Liver (tissue), 9 donors: ENCODE data around the gene ERC2. TPM values are rescaled to one million over a fixed set of nuclear protein-coding genes. Genes with fewer than 3 reads are reported as not detected.

Experiments
- DNase-seq: peaks from one replicate; pipeline ENCODE4 v3.0.0-alpha.2; 2017; ENCODE audit warnings: low spot score
- H3K27ac ChIP-seq, 2 donors: one replicate each; pipeline ENCODE4 v1.7.0; 2013; ENCODE audit warnings: inconsistent platforms in 2 of 2, low read length in 2 of 2, control low read depth in 1 of 2, low read depth in 1 of 2, mild to moderate bottlenecking in 1 of 2
- H3K27me3 ChIP-seq, 4 donors: one replicate each; pipeline versions ENCODE4 v1.6.1 to v1.7.0; 2013; ENCODE audit warnings: low read length in 3 of 4, inconsistent platforms in 1 of 4, mild to moderate bottlenecking in 1 of 4, moderate library complexity in 1 of 4; ENCODE audit not compliant: control insufficient read depth in 4 of 4, insufficient read depth in 4 of 4
- H3K36me3 ChIP-seq, 4 donors: one replicate each; pipeline versions ENCODE4 v1.6.1 to v1.7.0; 2013; ENCODE audit warnings: low read length in 3 of 4, mild to moderate bottlenecking in 3 of 4, low read depth in 1 of 4, moderate library complexity in 1 of 4; ENCODE audit not compliant: control insufficient read depth in 4 of 4, insufficient read depth in 3 of 4
- H3K4me1 ChIP-seq, 4 donors: one replicate each; pipeline versions ENCODE4 v1.6.1 to v1.7.0; 2013; ENCODE audit warnings: low read length in 3 of 4, mild to moderate bottlenecking in 3 of 4, moderate library complexity in 1 of 4; ENCODE audit not compliant: control insufficient read depth in 4 of 4, insufficient read depth in 4 of 4
- H3K4me3 ChIP-seq, 3 donors: one replicate each; pipeline versions ENCODE4 v1.6.1 to v1.7.0; 2013; ENCODE audit warnings: low read length in 3 of 3, control low read depth in 1 of 3, low read depth in 1 of 3, mild to moderate bottlenecking in 1 of 3
- H3K9ac ChIP-seq, 2 donors: one replicate each; pipeline ENCODE4 v1.7.0; 2013; ENCODE audit warnings: low read length in 2 of 2, mild to moderate bottlenecking in 2 of 2, moderate library complexity in 2 of 2, control low read depth in 1 of 2, low read depth in 1 of 2
- H3K9me3 ChIP-seq, 4 donors: one replicate each; pipeline versions ENCODE4 v1.6.1 to v1.7.0; 2013; ENCODE audit warnings: low read length in 3 of 4; ENCODE audit not compliant: control insufficient read depth in 4 of 4
- EGR1 ChIP-seq, 2 donors: IDR thresholded peaks; 2 replicates each; pipeline ENCODE4 v1.6.1; 2016 to 2018; ENCODE audit warnings: antibody characterized with exemption in 2 of 2, low read depth in 2 of 2
- FOXA1 ChIP-seq: IDR thresholded peaks from 2 replicates; pipeline ENCODE4 v1.6.1; 2016; ENCODE audit warnings: antibody characterized with exemption
- FOXA2 ChIP-seq: IDR thresholded peaks from 2 replicates; pipeline ENCODE4 v1.6.1; 2016; ENCODE audit warnings: antibody characterized with exemption
- GABPA ChIP-seq, 2 donors: IDR thresholded peaks in 1 of 2; conservative IDR thresholded peaks in 1 of 2; 2 replicates each; pipeline ENCODE4 v1.6.1; 2016; ENCODE audit warnings: antibody characterized with exemption in 2 of 2, mild to moderate bottlenecking in 1 of 2, moderate library complexity in 1 of 2
- HNF4A ChIP-seq, 2 donors: conservative IDR thresholded peaks; 2 replicates each; pipeline ENCODE4 v1.6.1; 2016; ENCODE audit warnings: antibody characterized with exemption in 2 of 2, mild to moderate bottlenecking in 2 of 2
- HNF4G ChIP-seq: IDR thresholded peaks from 2 replicates; pipeline ENCODE4 v1.6.1; 2016; ENCODE audit warnings: antibody characterized with exemption
- NR2F2 ChIP-seq: IDR thresholded peaks from 2 replicates; pipeline ENCODE4 v1.6.1; 2016; ENCODE audit warnings: antibody characterized with exemption
- RAD21 ChIP-seq, 2 donors: IDR thresholded peaks; 2 replicates each; pipeline ENCODE4 v1.6.1; 2016; ENCODE audit warnings: antibody characterized with exemption in 2 of 2, mild to moderate bottlenecking in 2 of 2
- REST ChIP-seq: IDR thresholded peaks from 2 replicates; pipeline ENCODE4 v1.6.1; 2016; ENCODE audit warnings: antibody characterized with exemption, mild to moderate bottlenecking
- RXRA ChIP-seq, 2 donors: IDR thresholded peaks; 2 replicates each; pipeline ENCODE4 v1.6.1; 2017 to 2018; ENCODE audit warnings: antibody characterized with exemption in 2 of 2, mild to moderate bottlenecking in 1 of 2
- SP1 ChIP-seq: IDR thresholded peaks from 2 replicates; pipeline ENCODE4 v1.6.1; 2018; ENCODE audit warnings: antibody characterized with exemption, mild to moderate bottlenecking
- YY1 ChIP-seq: IDR thresholded peaks from 2 replicates; pipeline ENCODE4 v1.6.1; 2016; ENCODE audit warnings: antibody characterized with exemption, mild to moderate bottlenecking
- ZBTB33 ChIP-seq: IDR thresholded peaks from 2 replicates; pipeline ENCODE4 v1.6.1; 2016; ENCODE audit warnings: antibody characterized with exemption
- WGBS: extraction: QIAGEN DNeasy Blood & Tissue Kit; methylation state at CpG from one replicate; pipeline ENCODE4 v1.1.7; 2013; 5-methylcytosine and 5-hydroxymethylcytosine counted together
- polyA plus RNA-seq, 2 donors: library from polyadenylated mRNA; stranded (reverse) in 1 of 2; unstranded in 1 of 2; fragments of 200-250 nt in 1 of 2; fragments of >200 nt in 1 of 2; fragmentation: Nextera tagmentation in 1 of 2; extraction: Ambion mirVana in 1 of 2; gene quantifications; one replicate each; pipeline versions ENCODE4 v1.2.1 to v1.2.3, GENCODE V29; 2013 to 2015
- total RNA-seq, 2 donors: library from RNA; depleted of rRNA; stranded (reverse); fragments of >200 nt; gene quantifications; one replicate each; pipeline ENCODE4 v1.2.3, GENCODE V29; 2014
- TF ChIP-seq, protein P1 (sequence below): fragments of 150-350 bp; IDR thresholded peaks from 2 replicates; pipeline ENCODE4 v1.5.1; 2017; ENCODE audit warnings: improper control_type of control experiment, low read depth, low read length; ENCODE audit not compliant: missing input control
- TF ChIP-seq, protein P2 (sequence below): IDR thresholded peaks from 2 replicates; pipeline ENCODE4 v1.6.1; 2016; ENCODE audit warnings: antibody characterized with exemption
- TF ChIP-seq, protein P3 (sequence below): IDR thresholded peaks from 2 replicates; pipeline ENCODE4 v1.6.1; 2016; ENCODE audit warnings: antibody characterized with exemption
- donor health status: healthy.
- donor health status: healthy.
- donor health status: healthy.
- donor health status: healthy.
- donor health status: healthy.

The ERC2 gene
- total and polyA plus RNA-seq, 4 donors, result 0.14 to 0.25 TPM; not detected in 2

DNA sequence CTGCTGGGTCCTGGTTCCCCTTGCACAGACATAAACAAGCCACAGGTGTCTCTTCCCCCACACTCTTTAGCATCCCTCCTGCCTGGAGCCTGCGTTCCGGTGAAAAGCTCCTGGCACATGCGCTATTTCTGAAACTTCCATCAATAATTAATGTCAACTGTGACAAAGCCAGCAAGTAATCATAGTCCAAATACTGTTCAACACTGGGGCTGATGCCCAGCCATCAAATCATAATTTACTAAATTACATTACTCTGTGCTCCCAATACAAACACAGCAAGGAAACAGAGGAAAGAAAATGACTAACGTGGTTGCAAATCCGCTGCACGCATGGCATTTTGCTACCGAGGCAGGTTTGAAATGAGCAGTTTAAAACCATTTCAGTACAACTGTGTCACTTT, 294.7 kb downstream of the ERC2 start:
- Histone ChIP-seq H3K4me1 (no peaks in the 10 kb centered on the region), H3K4me3 (no peak overlapping the region), H3K9ac (no peak overlapping the region), H3K27ac (no peak overlapping the region), H3K9me3 (peaks cover 0 to 2% (median 0%) of the 10 kb centered on the region in 4 donors), H3K27me3 (peaks cover 2 to 8% (median 2%) of the 10 kb centered on the region in 4 donors), H3K36me3 (no peaks in the 10 kb centered on the region)
- no peak for TF ChIP-seq NR2F2
- no peak for TF ChIP-seq YY1
- TF ChIP-seq RAD21 (IDR thresholded peaks at IDR 0.05), result no peak
- no peak for TF ChIP-seq GABPA (IDR thresholded peaks at IDR 0.05 in 1 of 2, conservative IDR thresholded peaks at IDR 0.05 in 1 of 2)
- TF ChIP-seq ZBTB33, result no peak
- no peak for TF ChIP-seq EGR1 (IDR thresholded peaks at IDR 0.05; ENCODE audit: low read depth in 2 of 2)
- no peak for TF ChIP-seq RXRA (IDR thresholded peaks at IDR 0.05)
- TF ChIP-seq, protein P1, sequence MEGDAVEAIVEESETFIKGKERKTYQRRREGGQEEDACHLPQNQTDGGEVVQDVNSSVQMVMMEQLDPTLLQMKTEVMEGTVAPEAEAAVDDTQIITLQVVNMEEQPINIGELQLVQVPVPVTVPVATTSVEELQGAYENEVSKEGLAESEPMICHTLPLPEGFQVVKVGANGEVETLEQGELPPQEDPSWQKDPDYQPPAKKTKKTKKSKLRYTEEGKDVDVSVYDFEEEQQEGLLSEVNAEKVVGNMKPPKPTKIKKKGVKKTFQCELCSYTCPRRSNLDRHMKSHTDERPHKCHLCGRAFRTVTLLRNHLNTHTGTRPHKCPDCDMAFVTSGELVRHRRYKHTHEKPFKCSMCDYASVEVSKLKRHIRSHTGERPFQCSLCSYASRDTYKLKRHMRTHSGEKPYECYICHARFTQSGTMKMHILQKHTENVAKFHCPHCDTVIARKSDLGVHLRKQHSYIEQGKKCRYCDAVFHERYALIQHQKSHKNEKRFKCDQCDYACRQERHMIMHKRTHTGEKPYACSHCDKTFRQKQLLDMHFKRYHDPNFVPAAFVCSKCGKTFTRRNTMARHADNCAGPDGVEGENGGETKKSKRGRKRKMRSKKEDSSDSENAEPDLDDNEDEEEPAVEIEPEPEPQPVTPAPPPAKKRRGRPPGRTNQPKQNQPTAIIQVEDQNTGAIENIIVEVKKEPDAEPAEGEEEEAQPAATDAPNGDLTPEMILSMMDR, result no peak
- TF ChIP-seq FOXA1, result no peak
- no peak for TF ChIP-seq FOXA2
- TF ChIP-seq, protein P2, sequence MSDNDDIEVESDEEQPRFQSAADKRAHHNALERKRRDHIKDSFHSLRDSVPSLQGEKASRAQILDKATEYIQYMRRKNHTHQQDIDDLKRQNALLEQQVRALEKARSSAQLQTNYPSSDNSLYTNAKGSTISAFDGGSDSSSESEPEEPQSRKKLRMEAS, result no peak
- TF ChIP-seq, protein P3, sequence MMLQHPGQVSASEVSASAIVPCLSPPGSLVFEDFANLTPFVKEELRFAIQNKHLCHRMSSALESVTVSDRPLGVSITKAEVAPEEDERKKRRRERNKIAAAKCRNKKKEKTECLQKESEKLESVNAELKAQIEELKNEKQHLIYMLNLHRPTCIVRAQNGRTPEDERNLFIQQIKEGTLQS, result no peak
- no peak for TF ChIP-seq HNF4G
- TF ChIP-seq REST, result no peak
- DNase-seq, result no peak
- 82% methylated on average over 7 of the region's 7 CpGs for WGBS

DNA sequence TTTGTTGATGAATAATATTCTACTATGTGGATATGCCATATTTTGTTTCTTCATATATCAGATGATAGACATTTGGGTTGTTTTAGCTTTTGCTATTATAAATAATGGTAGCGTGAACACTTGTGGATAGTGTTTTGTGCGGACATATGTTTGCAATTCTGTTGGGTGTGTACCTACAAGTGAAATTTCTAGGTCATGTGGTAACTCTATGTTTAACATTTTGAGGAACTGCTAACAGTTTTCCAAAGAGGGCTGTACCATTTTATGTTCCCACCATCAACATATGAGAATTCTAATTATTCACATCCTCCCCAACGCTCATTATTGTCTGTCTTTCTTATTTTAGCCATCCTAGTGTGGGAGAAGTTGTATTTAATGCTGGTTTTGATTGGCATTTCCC, 303.8 kb downstream of the ERC2 start:
- H3K9me3 ChIP-seq, result peaks cover 0 to 7% (median 4%) of the 10 kb centered on the region in 4 donors
- no peaks in the 10 kb centered on the region for H3K27me3 ChIP-seq
- TF ChIP-seq GABPA (IDR thresholded peaks at IDR 0.05 in 1 of 2, conservative IDR thresholded peaks at IDR 0.05 in 1 of 2) (no peak), HNF4A (conservative IDR thresholded peaks at IDR 0.05) (no peak), HNF4G (no peak), YY1 (no peak), NR2F2 (no peak), ZBTB33 (no peak), FOXA2 (no peak), SP1 (no peak)
- TF ChIP-seq, protein P3, result no peak
- WGBS, result 84% methylated on average over 3 of the region's 3 CpGs
- H3K4me3 ChIP-seq, result no peak overlapping the region
- no peaks in the 10 kb centered on the region for H3K4me1 ChIP-seq
- H3K27ac ChIP-seq, result no peak overlapping the region
- H3K9ac ChIP-seq, result no peak overlapping the region
- no peaks in the 10 kb centered on the region for H3K36me3 ChIP-seq
- DNase-seq, result no peak
